Mesodermal cell (in vitro differentiated cells): ENCODE data around the gene ACER3. TPM values are rescaled to one million over a fixed set of nuclear protein-coding genes. Genes with fewer than 3 reads are reported as not detected.
"Not testable (repeated sequence)": the region's sequence is repeated elsewhere in the genome, so short reads cannot be mapped to it uniquely, and the experiment has no call there.

Experiments
- H3K27ac ChIP-seq: 2 replicates; pipeline ENCODE4 v1.7.0; 2013; ENCODE audit warnings: mild to moderate bottlenecking, low read depth, low read length, moderate library complexity; ENCODE audit not compliant: severe bottlenecking
- H3K36me3 ChIP-seq: 2 replicates; pipeline ENCODE4 v1.7.1; 2013; ENCODE audit warnings: mild to moderate bottlenecking, low read length, moderate library complexity; ENCODE audit not compliant: control insufficient read depth, insufficient read depth
- H3K4me1 ChIP-seq: one replicate; pipeline ENCODE4 v1.7.1; 2013; ENCODE audit warnings: mild to moderate bottlenecking, low read length; ENCODE audit not compliant: insufficient read depth, control insufficient read depth, poor library complexity, severe bottlenecking
- H3K4me3 ChIP-seq: 2 replicates; pipeline ENCODE4 v1.7.0; 2013; ENCODE audit warnings: low read length, control low read depth, mild to moderate bottlenecking; ENCODE audit not compliant: insufficient read depth, poor library complexity, severe bottlenecking; ENCODE audit errors: extremely low read depth
- H3K9me3 ChIP-seq: 2 replicates; pipeline ENCODE4 v1.7.1; 2013; ENCODE audit warnings: mild to moderate bottlenecking, low read length, moderate library complexity; ENCODE audit not compliant: control insufficient read depth
- WGBS, 2 experiments: methylation state at CpG; one replicate each; pipeline ENCODE4 v1.1.5; 2013; ENCODE audit warnings: missing lambda C conversion rate in 2 of 2; ENCODE audit not compliant: insufficient coverage in 2 of 2; 5-methylcytosine and 5-hydroxymethylcytosine counted together
- polyA plus RNA-seq, 2 experiments: library from polyadenylated mRNA; stranded (reverse); fragments of 50-300 nt; gene quantifications; one replicate each; pipeline ENCODE4 v1.2.3, GENCODE V29; 2013

The ACER3 gene
- 10.7 TPM for polyA plus RNA-seq (2013, experiment 1 of 2)
- polyA plus RNA-seq (2013, experiment 2 of 2): 10.6 TPM

- Histone ChIP-seq H3K9me3 (no peaks in the 10 kb centered on the region), H3K27ac (peak within 1 kb of the TSS; percentile 49), H3K4me1 (peaks cover 9% of the 10 kb centered on the region), H3K4me3 (peak within 1 kb of the TSS; percentile 75), H3K36me3 (no peaks in the 10 kb centered on the region)
- WGBS, 2 experiments: 1 to 2% methylated on average over 37 to 59 of the region's 73 CpGs
Measured at GRCh38 chr11:76860539-76861475, at the start of gene ACER3. Gene ACER3, plus strand, starts transcription at chr11:76860918. Its CDS starts 59 bp downstream, at chr11:76860977.

- H3K27ac ChIP-seq: no peak overlapping the region
- 88 to 90% methylated on average over 3 to 4 of the region's 4 CpGs for WGBS, 2 experiments
- peaks cover 29% of the 10 kb centered on the region for H3K9me3 ChIP-seq
- H3K36me3 ChIP-seq: no peaks in the 10 kb centered on the region
- no peak overlapping the region for H3K4me3 ChIP-seq
- no peaks in the 10 kb centered on the region for H3K4me1 ChIP-seq
Measured at GRCh38 chr11:76811259-76811658, 49.5 kb upstream of the ACER3 start.

GRCh38 chr11:76814414-76814813 is 46.3 kb upstream of the ACER3 start:
- H3K36me3 ChIP-seq: no peaks in the 10 kb centered on the region
- no peak overlapping the region for H3K27ac ChIP-seq
- no peaks in the 10 kb centered on the region for H3K4me1 ChIP-seq
- H3K9me3 ChIP-seq: peaks cover 42% of the 10 kb centered on the region
- WGBS, 2 experiments: 100% methylated on average over 1 to 2 of the region's 2 CpGs
- H3K4me3 ChIP-seq: no peak overlapping the region

- not testable (repeated sequence) for H3K4me1 ChIP-seq, H3K4me3 ChIP-seq, H3K27ac ChIP-seq, H3K36me3 ChIP-seq
- 94 to 100% methylated on average over 6 to 7 of the region's 7 CpGs for WGBS, 2 experiments
- peaks cover 43% of the 10 kb centered on the region for H3K9me3 ChIP-seq
Measured at GRCh38 chr11:76815678-76816077, 45.0 kb upstream of the ACER3 start.

- H3K9me3 ChIP-seq: peaks cover 31% of the 10 kb centered on the region
- peaks cover 15% of the 10 kb centered on the region for H3K4me1 ChIP-seq
- no peak overlapping the region for H3K27ac ChIP-seq
- H3K36me3 ChIP-seq: no peaks in the 10 kb centered on the region
- no peak overlapping the region for H3K4me3 ChIP-seq
- WGBS, 2 experiments: 86% methylated on average over 1 of the region's 1 CpG; no CpG with 5 or more reads in 1 of the 2 experiments
Measured at GRCh38 chr11:76820184-76820566, 40.5 kb upstream of the ACER3 start.

GRCh38 chr11:76821396-76821795 is 39.3 kb upstream of the ACER3 start:
- 98% methylated on average over 14 to 17 of the region's 29 CpGs for WGBS, 2 experiments
- H3K4me3 ChIP-seq, H3K36me3 ChIP-seq, H3K27ac ChIP-seq: not testable (repeated sequence)
- H3K9me3 ChIP-seq: peaks cover 19% of the 10 kb centered on the region
- peaks cover 23% of the 10 kb centered on the region for H3K4me1 ChIP-seq

- Histone ChIP-seq H3K36me3 (no peaks in the 10 kb centered on the region), H3K27ac (no peak overlapping the region), H3K9me3 (peaks cover 11% of the 10 kb centered on the region), H3K4me1 (peaks cover 23% of the 10 kb centered on the region), H3K4me3 (no peak overlapping the region)
- 100% methylated on average over 1 of the region's 1 CpG; no CpG with 5 or more reads in 1 of the 2 experiments for WGBS, 2 experiments
Measured at GRCh38 chr11:76822406-76822805, 38.3 kb upstream of the ACER3 start.

GRCh38 chr11:76823481-76824028 is 37.2 kb upstream of the ACER3 start:
- peak overlapping the region; percentile 97 for H3K27ac ChIP-seq
- WGBS, 2 experiments: 96% methylated on average over 4 of the region's 9 CpGs; no CpG with 5 or more reads in 1 of the 2 experiments
- peaks cover 10% of the 10 kb centered on the region for H3K9me3 ChIP-seq
- no peaks in the 10 kb centered on the region for H3K36me3 ChIP-seq
- H3K4me3 ChIP-seq: no peak overlapping the region
- H3K4me1 ChIP-seq: peaks cover 23% of the 10 kb centered on the region

- 70 to 77% methylated on average over 6 to 8 of the region's 9 CpGs for WGBS, 2 experiments
- peak overlapping the region; percentile 97 for H3K27ac ChIP-seq
- H3K9me3 ChIP-seq: peaks cover 9% of the 10 kb centered on the region
- peaks cover 23% of the 10 kb centered on the region for H3K4me1 ChIP-seq
- H3K36me3 ChIP-seq: no peaks in the 10 kb centered on the region
- peak overlapping the region; percentile 2 for H3K4me3 ChIP-seq
Measured at GRCh38 chr11:76824083-76824939, 36.4 kb upstream of the ACER3 start.

GRCh38 chr11:76824980-76825725 is 35.6 kb upstream of the ACER3 start:
- H3K36me3 ChIP-seq: no peaks in the 10 kb centered on the region
- peaks cover 23% of the 10 kb centered on the region for H3K4me1 ChIP-seq
- peak overlapping the region; percentile 97 for H3K27ac ChIP-seq
- H3K4me3 ChIP-seq: no peak overlapping the region
- H3K9me3 ChIP-seq: peaks cover 6% of the 10 kb centered on the region
- 90 to 100% methylated on average over 1 to 2 of the region's 5 CpGs for WGBS, 2 experiments
